Ishikawa (cell line): ENCODE measurements around the gene PSD.

Source experiments
- CEBPB ChIP-seq: IDR thresholded peaks from 2 replicates; pipeline ENCODE4 v1.6.1; 2012
- CREB1 ChIP-seq: IDR thresholded peaks from 2 replicates; pipeline ENCODE4 v1.6.1; 2012; ENCODE audit warnings: low read depth
- EGR1 ChIP-seq: IDR thresholded peaks from 2 replicates; pipeline ENCODE4 v1.6.1; 2012
- EP300 ChIP-seq: IDR thresholded peaks from 2 replicates; pipeline ENCODE4 v1.6.1; 2012; ENCODE audit warnings: borderline replicate concordance
- FOXM1 ChIP-seq: IDR thresholded peaks from 2 replicates; pipeline ENCODE4 v1.6.1; 2012; ENCODE audit warnings: low read depth, borderline replicate concordance
- MAX ChIP-seq: IDR thresholded peaks from 2 replicates; pipeline ENCODE4 v1.6.1; 2012
- NFIC ChIP-seq: IDR thresholded peaks from 2 replicates; pipeline ENCODE4 v1.6.1; 2012
- RAD21 ChIP-seq: IDR thresholded peaks from 2 replicates; pipeline ENCODE4 v1.6.1; 2012; ENCODE audit warnings: low read depth
- REST ChIP-seq: IDR thresholded peaks from 2 replicates; pipeline ENCODE4 v1.6.1; 2012; ENCODE audit warnings: low read depth, mild to moderate bottlenecking
- TAF1 ChIP-seq: IDR thresholded peaks from 2 replicates; pipeline ENCODE4 v1.6.1; 2012; ENCODE audit warnings: low read depth, mild to moderate bottlenecking
- TCF12 ChIP-seq: IDR thresholded peaks from 2 replicates; pipeline ENCODE4 v1.6.1; 2012; ENCODE audit warnings: low read depth
- TEAD4 ChIP-seq: IDR thresholded peaks from 2 replicates; pipeline ENCODE4 v1.6.1; 2012
- USF1 ChIP-seq: IDR thresholded peaks from 2 replicates; pipeline ENCODE4 v1.6.1; 2012
- YY1 ChIP-seq: IDR thresholded peaks from 2 replicates; pipeline ENCODE4 v1.6.1; 2012; ENCODE audit warnings: low read depth
- ZBTB7A ChIP-seq: IDR thresholded peaks from 2 replicates; pipeline ENCODE4 v1.6.1; 2012; ENCODE audit warnings: low read depth

Gene PSD

GRCh38 chr10:102424145-102424544 is 5.6 kb upstream of the PSD start:
- TF ChIP-seq YY1 = no peak
- no peak for TF ChIP-seq CREB1
- no peak for TF ChIP-seq EP300
- no peak for TF ChIP-seq NFIC
- no peak for TF ChIP-seq MAX
- TF ChIP-seq RAD21 = no peak
- no peak for TF ChIP-seq TEAD4
- no peak for TF ChIP-seq TCF12
- no peak for TF ChIP-seq FOXM1
- no peak for TF ChIP-seq TAF1

GRCh38 chr10:102423372-102423968 is 4.9 kb upstream of the PSD start:
- no peak for TF ChIP-seq MAX
- no peak for TF ChIP-seq CREB1
- no peak for TF ChIP-seq YY1
- no peak for TF ChIP-seq FOXM1
- TF ChIP-seq NFIC = no peak
- TF ChIP-seq ZBTB7A = no peak

- TF ChIP-seq TEAD4 (no peak), CEBPB (no peak), MAX (peak; percentile 86), RAD21 (peak; percentile 48; the same call in 1 of the 2 replicates), YY1 (0 out of 2 replicates have a peak, but pooled peaks have one; percentile 43), FOXM1 (no peak)
These were observed 4.1 kb upstream of the PSD start for GRCh38 chr10:102422545-102423129.

- TF ChIP-seq YY1 (peak; percentile 29; the same call in 1 of the 2 replicates), TAF1 (no peak), USF1 (peak; percentile 67), ZBTB7A (no peak), TEAD4 (0 out of 2 replicates have a peak, but pooled peaks have one; percentile 15), NFIC (peak; percentile 25; the same call in 1 of the 2 replicates), EP300 (no peak; the same call in 1 of the 2 replicates), TCF12 (no peak), REST (0 out of 2 replicates have a peak, but pooled peaks have one; percentile 7), CREB1 (no peak), MAX (peak; percentile 79), CEBPB (no peak), RAD21 (no peak), FOXM1 (no peak), EGR1 (peak; percentile 42; the same call in 1 of the 2 replicates)
These were observed 3.4 kb upstream of the PSD start for GRCh38 chr10:102421757-102422512.

- TF ChIP-seq EGR1 = no peak
- peak; percentile 92 for TF ChIP-seq ZBTB7A
These were observed 2.8 kb upstream of the PSD start for GRCh38 chr10:102421507-102421756.

- 0 out of 2 replicates have a peak, but pooled peaks have one; percentile 34 for TF ChIP-seq FOXM1
- TF ChIP-seq EGR1 = peak; percentile 28; the same call in 1 of the 2 replicates
- 0 out of 2 replicates have a peak, but pooled peaks have one; percentile 16 for TF ChIP-seq CEBPB
- 0 out of 2 replicates have a peak, but pooled peaks have one; percentile 2 for TF ChIP-seq RAD21
- TF ChIP-seq ZBTB7A = peak; percentile 63; the same call in 1 of the 2 replicates
- TF ChIP-seq MAX = peak; percentile 59; the same call in 1 of the 2 replicates
- TF ChIP-seq REST = peak; percentile 1; the same call in 1 of the 2 replicates
- TF ChIP-seq EP300 = no peak
- TF ChIP-seq TCF12 = peak; percentile 86
- TF ChIP-seq CREB1 = peak; percentile 49; the same call in 1 of the 2 replicates
- peak; percentile 83; the same call in 1 of the 2 replicates for TF ChIP-seq TAF1
- TF ChIP-seq USF1 = peak; percentile 35; the same call in 1 of the 2 replicates
- TF ChIP-seq YY1 = peak; percentile 76
- no peak; the same call in 1 of the 2 replicates for TF ChIP-seq TEAD4
- TF ChIP-seq NFIC = peak; percentile 45; the same call in 1 of the 2 replicates
These were observed 2.3 kb upstream of the PSD start, which contains the start of gene FBXL15 for GRCh38 chr10:102420714-102421506. Gene FBXL15 (plus strand): TSS chr10:102420836. CDS start chr10:102421130, 294 bp downstream.
